IMR-90 (cell line): Measurements from ENCODE around the gene CCND3. TPM values are rescaled to one million over a fixed set of nuclear protein-coding genes. Genes with fewer than 3 reads are reported as not detected.
A peak's percentile ranks its signal among the peaks of the same experiment; 100 is the strongest.

Experiments used
- ATAC-seq: fragments of 200-7000 bp; cut with Tn5 transposase; 2 replicates; pipeline ENCODE4 v1.9.1; 2020; ENCODE audit warnings: low read depth, mild to moderate bottlenecking, moderate library complexity
- BruUV-seq: library from RNA; stranded (reverse); fragments of 400-500 nt; replicated peaks from 2 replicates; lab custom pipeline; 2021; lab: Mats Ljungman, UMichigan
- CTCF ChIA-PET: fragments of 300-600 bp; formaldehyde crosslinking; extraction: SDS; loops from one replicate; lab custom pipeline; 2021; ENCODE audit warnings: antibody characterized with exemption; lab: Yijun Ruan, JAX
- POLR2A ChIA-PET: fragments of 300-600 bp; sonication (Branson Sonifier 250); formaldehyde crosslinking; loops from one replicate; lab custom pipeline; 2022; ENCODE audit warnings: antibody characterized with exemption; ENCODE audit not compliant: unreplicated experiment; lab: Charles Lee
- DNase-seq: peaks from one replicate; pipeline ENCODE4 v3.0.0; 2013
- H2AFZ ChIP-seq: replicated peaks from 2 replicates; pipeline ENCODE3; 2013; ENCODE audit warnings: low read length, mild to moderate bottlenecking; ENCODE audit not compliant: poor library complexity
- H2AK5ac ChIP-seq: 2 replicates; pipeline ENCODE4 v1.6.1; 2013; ENCODE audit warnings: low read depth, low read length, inconsistent platforms
- H2AK9ac ChIP-seq: replicated peaks from 2 replicates; pipeline ENCODE3; 2013; ENCODE audit warnings: mild to moderate bottlenecking, low read depth, low read length, moderate library complexity; ENCODE audit not compliant: poor library complexity
- H2BK120ac ChIP-seq: 2 replicates; pipeline ENCODE4 v1.6.1; 2013; ENCODE audit warnings: low read depth, low read length, inconsistent platforms
- H2BK15ac ChIP-seq: 3 replicates; pipeline ENCODE4 v1.6.1; 2013; ENCODE audit warnings: low read depth, low read length, inconsistent platforms
- H2BK20ac ChIP-seq: 2 replicates; pipeline ENCODE4 v1.6.1; 2013; ENCODE audit warnings: low read depth, mild to moderate bottlenecking, inconsistent platforms, low read length, moderate library complexity
- H2BK5ac ChIP-seq: 2 replicates; pipeline ENCODE4 v1.6.1; 2013; ENCODE audit warnings: mild to moderate bottlenecking, low read depth, low read length, inconsistent platforms; ENCODE audit not compliant: poor library complexity, severe bottlenecking
- H3K14ac ChIP-seq: replicated peaks from 2 replicates; pipeline ENCODE4 v1.6.1; 2013; ENCODE audit warnings: low read depth, low read length, inconsistent platforms
- H3K18ac ChIP-seq: 2 replicates; pipeline ENCODE4 v1.6.1; 2013; ENCODE audit warnings: low read depth, low read length, control low read depth
- H3K23ac ChIP-seq: 2 replicates; pipeline ENCODE4 v1.6.1; 2013; ENCODE audit warnings: low read depth, low read length, inconsistent platforms
- H3K27ac ChIP-seq: 2 replicates; pipeline ENCODE4 v1.5.1; 2013; ENCODE audit warnings: mild to moderate bottlenecking, control low read depth, low read length; ENCODE audit not compliant: insufficient read depth
- H3K27me3 ChIP-seq: 2 replicates; pipeline ENCODE4 v1.6.1; 2013; ENCODE audit warnings: low read length; ENCODE audit not compliant: control insufficient read depth, insufficient read depth
- H3K36me3 ChIP-seq: 2 replicates; pipeline ENCODE4 v1.6.1; 2013; ENCODE audit warnings: low read length, mixed read lengths; ENCODE audit not compliant: control insufficient read depth, insufficient read depth
- H3K4ac ChIP-seq: 2 replicates; pipeline ENCODE4 v1.6.1; 2013; ENCODE audit warnings: low read depth, low read length, inconsistent platforms
- H3K4me1 ChIP-seq: 2 replicates; pipeline ENCODE4 v1.6.1; 2013; ENCODE audit warnings: low read length, mixed read lengths; ENCODE audit not compliant: control insufficient read depth, insufficient read depth
- H3K4me2 ChIP-seq: 2 replicates; pipeline ENCODE4 v1.6.1; 2013; ENCODE audit warnings: low read depth, mild to moderate bottlenecking, control low read depth, low read length, moderate library complexity
- H3K4me3 ChIP-seq: 2 replicates; pipeline ENCODE4 v1.5.1; 2013; ENCODE audit warnings: low read depth, mild to moderate bottlenecking, control low read depth, low read length, moderate library complexity; ENCODE audit not compliant: insufficient read depth
- H3K56ac ChIP-seq: 2 replicates; pipeline ENCODE4 v1.6.1; 2013; ENCODE audit warnings: low read length, inconsistent platforms; ENCODE audit not compliant: insufficient read depth; ENCODE audit errors: extremely low read depth
- H3K79me1 ChIP-seq, 2 experiments: 2 replicates each; pipeline ENCODE4 v1.6.1; 2013; ENCODE audit warnings: low read length in 2 of 2, inconsistent platforms in 1 of 2, low read depth in 1 of 2
- H3K9ac ChIP-seq: 2 replicates; pipeline ENCODE4 v1.6.1; 2013; ENCODE audit warnings: low read depth, low read length, control low read depth
- H3K9me1 ChIP-seq: 2 replicates; pipeline ENCODE4 v1.6.1; 2013; ENCODE audit warnings: low read length, inconsistent platforms; ENCODE audit not compliant: insufficient read depth
- H3K9me3 ChIP-seq: 2 replicates; pipeline ENCODE4 v1.6.1; 2013; ENCODE audit warnings: low read length; ENCODE audit not compliant: control insufficient read depth, insufficient read depth
- H4K20me1 ChIP-seq: 2 replicates; pipeline ENCODE4 v1.6.1; 2013; ENCODE audit warnings: low read length, inconsistent platforms; ENCODE audit not compliant: insufficient read depth
- H4K5ac ChIP-seq: 2 replicates; pipeline ENCODE4 v1.6.1; 2013; ENCODE audit warnings: mild to moderate bottlenecking, low read depth, low read length, control low read depth
- H4K8ac ChIP-seq, 2 experiments: 2 replicates each; pipeline ENCODE4 v1.6.1; 2013; ENCODE audit warnings: low read depth in 2 of 2, low read length in 2 of 2, control low read depth in 1 of 2, inconsistent platforms in 1 of 2
- H4K91ac ChIP-seq: 2 replicates; pipeline ENCODE4 v1.6.1; 2013; ENCODE audit warnings: low read depth, low read length, inconsistent platforms; ENCODE audit not compliant: insufficient read depth
- BHLHE40 ChIP-seq: fragments of 150-350 bp; IDR thresholded peaks from 2 replicates; pipeline ENCODE4 v1.6.1; 2016; ENCODE audit warnings: mild to moderate bottlenecking, low read depth, low read length
- CEBPB ChIP-seq: IDR thresholded peaks from 2 replicates; pipeline ENCODE4 v1.6.1; 2012; ENCODE audit warnings: low read depth, low read length, improper control_type of control experiment
- CHD1 ChIP-seq: IDR thresholded peaks from 2 replicates; pipeline ENCODE4 v1.6.1; 2012; ENCODE audit warnings: low read depth, low read length, improper control_type of control experiment
- FOS ChIP-seq: fragments of 150-350 bp; IDR thresholded peaks from 2 replicates; pipeline ENCODE4 v1.6.1; 2016; ENCODE audit warnings: low read depth, low read length
- NFE2L2 ChIP-seq: fragments of 150-350 bp; IDR thresholded peaks from 2 replicates; pipeline ENCODE4 v1.6.1; 2016; ENCODE audit warnings: low read depth, mild to moderate bottlenecking, low read length
- POLR2A ChIP-seq: IDR thresholded peaks from 2 replicates; pipeline ENCODE4 v1.6.1; 2012; ENCODE audit warnings: mild to moderate bottlenecking, low read depth, low read length
- SMC3 ChIP-seq: fragments of 150-350 bp; IDR thresholded peaks from 2 replicates; pipeline ENCODE4 v1.6.1; 2016; ENCODE audit warnings: low read depth, mild to moderate bottlenecking, antibody characterized with exemption, low read length, moderate library complexity
- WGBS, 2 experiments: methylation state at CpG; one replicate each; pipeline versions ENCODE4 v1.1.5 to v1.1.7; 2013; ENCODE audit warnings: missing lambda C conversion rate in 2 of 2; ENCODE audit not compliant: insufficient read length in 1 of 2; ENCODE audit errors: extremely low coverage in 2 of 2; 5-methylcytosine and 5-hydroxymethylcytosine counted together
- dilution Hi-C: fragments of 300-500 bp; cut with HindIII; formaldehyde crosslinking; loops from one replicate; pipeline ENCODE4 v1.14.3; 2018; ENCODE audit warnings: low sequenced_read_pairs; ENCODE audit not compliant: unreplicated experiment
- in situ Hi-C: fragments of 300-500 bp; cut with MboI; formaldehyde crosslinking; loops from 3 replicates; pipeline ENCODE4 v1.14.3; 2019; ENCODE audit warnings: low sequenced_read_pairs, inconsistent platforms, mixed read lengths
- intact Hi-C: fragments of 100-400 bp; cut with micrococcal nuclease; formaldehyde crosslinking; loops from 2 replicates; pipeline ENCODE4 v1.10.0; 2022
- polyA plus RNA-seq, 3 experiments: library from polyadenylated mRNA; depleted of rRNA; stranded (reverse); fragments of >200 nt; gene quantifications; 2 replicates each; pipeline ENCODE4 v1.2.3, GENCODE V29; 2012; ENCODE audit warnings: low replicate concordance in 1 of 3
- total RNA-seq: library from RNA; depleted of rRNA; stranded (reverse); fragments of >200 nt; gene quantifications from 2 replicates; pipeline ENCODE4 v1.2.3, GENCODE V29; 2012
- TF ChIP-seq, protein P1 (sequence below): fragments of 150-350 bp; IDR thresholded peaks from 2 replicates; pipeline ENCODE4 v1.6.1; 2017; ENCODE audit warnings: mild to moderate bottlenecking, antibody characterized with exemption, low read length, low read depth

Gene CCND3
- total and polyA plus RNA-seq, 2 of the 4 experiments (the other 2 are of a cell fraction) = 19.2 to 61.9 TPM

GRCh38 chr6:41887331-41887751 lies 54.3 kb downstream of the CCND3 start:
- no peak overlapping the region for H2BK20ac ChIP-seq
- no peak overlapping the region for H3K27ac ChIP-seq
- no peaks in the 10 kb centered on the region for H3K36me3 ChIP-seq
- H2AFZ ChIP-seq = no peak overlapping the region
- TF ChIP-seq FOS (no peak), CHD1 (no peak), SMC3 (no peak), CEBPB (no peak), BHLHE40 (no peak), NFE2L2 (no peak), POLR2A (no peak)
- TF ChIP-seq, protein P1, sequence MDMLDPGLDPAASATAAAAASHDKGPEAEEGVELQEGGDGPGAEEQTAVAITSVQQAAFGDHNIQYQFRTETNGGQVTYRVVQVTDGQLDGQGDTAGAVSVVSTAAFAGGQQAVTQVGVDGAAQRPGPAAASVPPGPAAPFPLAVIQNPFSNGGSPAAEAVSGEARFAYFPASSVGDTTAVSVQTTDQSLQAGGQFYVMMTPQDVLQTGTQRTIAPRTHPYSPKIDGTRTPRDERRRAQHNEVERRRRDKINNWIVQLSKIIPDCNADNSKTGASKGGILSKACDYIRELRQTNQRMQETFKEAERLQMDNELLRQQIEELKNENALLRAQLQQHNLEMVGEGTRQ = no peak
- H2BK5ac ChIP-seq = no peak overlapping the region
- H2AK9ac ChIP-seq = no peak overlapping the region
- ChIA-PET POLR2A (no interaction called here), CTCF (interaction anchor here (1.2 to 1.4 kb wide), 2 partner anchors 9 to 34 kb away, joined by 3 to 4 read pairs; partner anchors contain the start of genes BYSL and MED20)
- H3K4me1 ChIP-seq = peaks cover 2% of the 10 kb centered on the region
- H4K91ac ChIP-seq = no peak overlapping the region
- no peak overlapping the region for H3K4me2 ChIP-seq
- H4K8ac ChIP-seq = no peak overlapping the region
- no peak overlapping the region for H3K18ac ChIP-seq
- DNase-seq (no peak), ATAC-seq (no peak)
- no peak overlapping the region for H3K23ac ChIP-seq
- no peaks in the 10 kb centered on the region for H3K9me3 ChIP-seq
- peaks cover 0 to 6% of the 10 kb centered on the region in 2 experiments; a peak in 2 of 4 replicates for H3K79me1 ChIP-seq
- BruUV-seq = no TSS peak
- H4K20me1 ChIP-seq = no peaks in the 10 kb centered on the region
- no peak overlapping the region for H3K9ac ChIP-seq
- no CpG with 5 or more reads among the region's 4 CpGs for WGBS, 2 experiments
- peak overlapping the region; percentile 29; the same call in 1 of the 2 replicates for H3K4ac ChIP-seq
- peaks cover 6% of the 10 kb centered on the region; the same call in 1 of the 2 replicates for H3K9me1 ChIP-seq
- dilution Hi-C loops = no loop called here
- 0 out of 2 replicates have a peak overlapping the region, but pooled peaks have one; percentile 15 for H3K14ac ChIP-seq
- intact Hi-C loops = no loop called here
- H3K4me3 ChIP-seq = no peak overlapping the region
- H2BK15ac ChIP-seq = no peak overlapping the region
- H2BK120ac ChIP-seq = no peak overlapping the region
- in situ Hi-C loops = no loop called here
- no peak overlapping the region for H3K56ac ChIP-seq
- H4K5ac ChIP-seq = no peak overlapping the region
- H3K27me3 ChIP-seq = no peaks in the 10 kb centered on the region
- no peak overlapping the region for H2AK5ac ChIP-seq
